ENCODE results near the gene EXOSC2.
"Not testable (repeated sequence)": the region's sequence is repeated elsewhere in the genome, so short reads cannot be mapped to it uniquely, and the experiment has no call there.

The EXOSC2 gene

DNA sequence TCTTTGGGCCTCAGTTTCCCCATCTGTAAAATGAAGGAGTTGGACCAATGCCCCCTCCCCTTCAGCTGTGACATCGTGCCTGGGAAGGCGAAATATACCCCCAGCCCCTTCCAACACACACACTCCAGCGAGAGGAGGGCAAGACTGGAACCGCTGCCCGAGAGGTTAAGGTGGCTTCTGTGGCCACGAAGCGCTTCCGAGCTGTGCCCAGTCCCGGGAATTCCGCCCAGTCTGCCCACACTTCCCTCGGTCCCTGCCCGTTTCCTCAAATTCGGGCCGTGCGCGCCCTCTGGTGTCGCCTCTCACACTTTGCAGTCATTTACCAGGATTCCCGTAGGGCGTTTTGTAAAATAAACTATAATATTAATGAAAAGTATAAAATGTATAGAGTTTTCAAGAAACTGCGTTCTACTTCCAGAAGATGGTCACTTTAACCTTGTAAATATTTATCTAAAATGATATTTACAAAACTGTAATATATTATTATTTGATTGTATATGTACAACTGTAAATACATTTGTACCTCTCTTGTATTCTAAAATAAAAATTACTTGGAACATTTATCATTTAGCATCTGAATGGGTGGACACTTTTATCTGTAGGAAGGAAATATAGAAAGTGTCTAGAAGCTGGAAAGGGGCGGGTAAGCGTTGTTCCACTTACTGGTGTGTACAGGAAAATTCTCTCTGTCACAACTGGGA, 11.0 kb upstream of the EXOSC2 start:
- Histone ChIP-seq H3K36me3 (ENCODE audit: control insufficient read depth, insufficient read depth, low read length) (no peaks in the 10 kb centered on the region), H3K9me3 (ENCODE audit: control insufficient read depth, low read length) (no peaks in the 10 kb centered on the region), H3K27me3 (replicated peaks; ENCODE audit: control insufficient read depth, insufficient read depth, low read length, poor library complexity, severe bottlenecking) (no peaks in the 10 kb centered on the region), H3K4me3 (ENCODE audit: insufficient read depth, low read depth, low read length, poor library complexity, severe bottlenecking) (peak overlapping the region; percentile 82), H3K27ac (ENCODE audit: insufficient read depth, low read length, poor library complexity, severe bottlenecking) (no peak overlapping the region), H3K4me1 (ENCODE audit: control insufficient read depth, insufficient read depth, low read length, poor library complexity, severe bottlenecking) (peaks cover 10% of the 10 kb centered on the region)
- DNase-seq, result peak; percentile 14 to 47 (median 16)

DNA sequence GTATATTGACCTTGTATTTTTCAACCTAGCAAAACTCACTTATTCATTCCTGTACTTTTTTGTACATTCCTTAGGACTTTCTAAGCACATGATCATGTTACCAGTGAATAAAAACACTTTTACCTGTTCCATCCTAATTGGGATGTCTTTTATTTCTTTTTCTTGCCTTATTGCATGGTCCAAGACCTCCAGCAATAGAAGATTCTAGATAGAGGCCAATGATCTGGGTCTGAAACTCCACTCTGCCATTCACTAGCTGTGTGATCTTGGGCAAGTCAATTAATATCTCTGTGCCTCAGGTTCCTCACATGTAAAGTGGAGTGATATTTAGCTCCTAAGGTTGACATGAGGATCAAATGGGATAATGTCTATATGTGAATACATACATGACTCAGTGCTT, 8.5 kb upstream of the EXOSC2 start:
- H3K27me3 ChIP-seq (replicated peaks; ENCODE audit: control insufficient read depth, insufficient read depth, low read length, poor library complexity, severe bottlenecking), result no peaks in the 10 kb centered on the region
- no peaks in the 10 kb centered on the region for H3K36me3 ChIP-seq (ENCODE audit: control insufficient read depth, insufficient read depth, low read length)
- no peak overlapping the region for H3K4me3 ChIP-seq (ENCODE audit: insufficient read depth, low read depth, low read length, poor library complexity, severe bottlenecking)
- DNase-seq, result no peak
- H3K27ac ChIP-seq (ENCODE audit: insufficient read depth, low read length, poor library complexity, severe bottlenecking), result no peak overlapping the region
- H3K4me1 ChIP-seq (ENCODE audit: control insufficient read depth, insufficient read depth, low read length, poor library complexity, severe bottlenecking), result peaks cover 21% of the 10 kb centered on the region
- H3K9me3 ChIP-seq (ENCODE audit: control insufficient read depth, low read length), result no peaks in the 10 kb centered on the region

DNA sequence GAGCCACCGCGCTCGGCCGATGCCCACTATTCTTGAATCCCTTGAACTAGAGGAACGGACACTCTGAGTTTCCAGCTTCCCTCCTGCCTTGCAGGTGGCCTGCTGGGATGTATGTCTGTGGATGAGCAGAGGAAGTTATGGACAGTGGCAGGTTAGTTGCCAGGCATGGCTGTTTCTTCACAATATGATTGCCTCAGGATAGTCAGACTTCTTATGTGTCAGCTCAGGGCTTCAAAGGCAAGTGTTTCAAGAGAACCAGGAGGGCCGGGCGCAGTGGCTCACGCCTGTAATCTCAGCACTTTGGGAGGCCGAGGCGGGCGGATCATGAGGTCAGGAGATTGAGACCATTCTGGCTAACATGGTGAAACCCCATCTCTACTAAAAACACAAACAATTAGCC, 7.6 kb upstream of the EXOSC2 start:
- H3K4me3 ChIP-seq (ENCODE audit: insufficient read depth, low read depth, low read length, poor library complexity, severe bottlenecking); H3K27ac ChIP-seq (ENCODE audit: insufficient read depth, low read length, poor library complexity, severe bottlenecking); DNase-seq; H3K9me3 ChIP-seq (ENCODE audit: control insufficient read depth, low read length); H3K36me3 ChIP-seq (ENCODE audit: control insufficient read depth, insufficient read depth, low read length); H3K27me3 ChIP-seq (replicated peaks; ENCODE audit: control insufficient read depth, insufficient read depth, low read length, poor library complexity, severe bottlenecking): not testable (repeated sequence)
- H3K4me1 ChIP-seq (ENCODE audit: control insufficient read depth, insufficient read depth, low read length, poor library complexity, severe bottlenecking), result peaks cover 17% of the 10 kb centered on the region

DNA sequence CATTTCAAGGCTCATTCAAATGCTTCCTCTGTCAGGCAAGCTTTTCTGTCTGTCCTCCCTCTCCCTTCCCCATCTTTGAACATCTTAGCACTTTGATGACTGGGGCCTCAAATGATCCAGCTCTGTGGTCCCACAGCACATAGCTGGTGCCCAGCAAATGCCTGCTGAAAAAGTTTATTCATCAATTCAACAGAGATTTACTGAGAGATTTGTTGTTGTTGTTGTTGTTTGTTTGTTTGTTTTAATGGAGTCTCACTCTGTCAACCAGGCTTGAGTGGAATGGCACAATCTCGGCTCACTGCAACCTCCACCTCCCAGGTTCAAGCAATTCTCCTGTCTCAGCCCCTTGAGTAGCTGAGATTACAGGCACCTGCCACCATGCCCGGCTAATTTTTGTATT, 6.0 kb upstream of the EXOSC2 start:
- H3K4me1 ChIP-seq (ENCODE audit: control insufficient read depth, insufficient read depth, low read length, poor library complexity, severe bottlenecking), result peaks cover 13% of the 10 kb centered on the region
- no peaks in the 10 kb centered on the region for H3K27me3 ChIP-seq (replicated peaks; ENCODE audit: control insufficient read depth, insufficient read depth, low read length, poor library complexity, severe bottlenecking)
- no peak overlapping the region for H3K4me3 ChIP-seq (ENCODE audit: insufficient read depth, low read depth, low read length, poor library complexity, severe bottlenecking)
- no peak overlapping the region for H3K27ac ChIP-seq (ENCODE audit: insufficient read depth, low read length, poor library complexity, severe bottlenecking)
- H3K9me3 ChIP-seq (ENCODE audit: control insufficient read depth, low read length), result no peaks in the 10 kb centered on the region
- H3K36me3 ChIP-seq (ENCODE audit: control insufficient read depth, insufficient read depth, low read length), result no peaks in the 10 kb centered on the region
- no peak for DNase-seq

DNA sequence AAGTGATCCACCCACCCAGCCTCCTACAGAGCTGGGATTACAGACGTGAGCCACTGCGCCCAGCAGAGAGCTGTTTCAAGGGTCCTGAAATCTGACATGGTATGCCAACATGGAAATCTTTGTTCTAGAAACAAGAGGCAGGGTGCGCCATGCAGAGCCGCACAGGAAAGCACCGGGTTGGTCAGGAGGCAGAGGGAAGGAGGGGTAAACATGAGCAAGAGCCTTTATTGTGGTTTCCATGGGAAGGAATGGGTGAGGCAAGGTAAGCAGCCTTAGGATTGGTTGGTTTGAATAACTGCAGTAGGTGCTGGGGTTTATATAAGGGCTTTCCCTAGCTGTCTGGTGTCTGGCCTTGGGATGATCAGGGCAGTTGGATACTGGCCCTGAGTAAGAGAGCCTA, 5.5 kb upstream of the EXOSC2 start:
- H3K27me3 ChIP-seq (replicated peaks; ENCODE audit: control insufficient read depth, insufficient read depth, low read length, poor library complexity, severe bottlenecking), result no peaks in the 10 kb centered on the region
- no peak for DNase-seq
- no peaks in the 10 kb centered on the region for H3K36me3 ChIP-seq (ENCODE audit: control insufficient read depth, insufficient read depth, low read length)
- H3K4me1 ChIP-seq (ENCODE audit: control insufficient read depth, insufficient read depth, low read length, poor library complexity, severe bottlenecking), result peaks cover 13% of the 10 kb centered on the region
- H3K9me3 ChIP-seq (ENCODE audit: control insufficient read depth, low read length), result no peaks in the 10 kb centered on the region
- H3K4me3 ChIP-seq (ENCODE audit: insufficient read depth, low read depth, low read length, poor library complexity, severe bottlenecking), result no peak overlapping the region
- H3K27ac ChIP-seq (ENCODE audit: insufficient read depth, low read length, poor library complexity, severe bottlenecking), result no peak overlapping the region

DNA sequence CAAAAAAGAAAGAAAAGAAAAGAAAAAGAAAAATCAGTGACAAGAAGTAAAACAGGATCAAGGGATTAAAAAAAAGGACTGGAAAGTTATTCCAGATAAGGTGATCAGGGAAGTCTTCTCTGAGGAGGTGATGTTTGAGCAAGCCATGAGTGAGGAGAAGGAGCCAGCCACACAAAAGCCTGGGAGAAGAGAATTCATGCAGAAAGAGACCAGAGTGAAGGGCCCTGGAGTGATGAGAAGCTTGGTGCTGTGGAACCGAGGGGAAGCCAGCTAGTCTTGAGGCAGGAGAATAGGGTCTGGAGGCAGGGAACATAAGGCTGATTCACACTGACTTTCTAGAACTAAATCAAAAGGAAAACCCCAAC, 4.0 kb upstream of the EXOSC2 start:
- Histone ChIP-seq H3K36me3 (ENCODE audit: control insufficient read depth, insufficient read depth, low read length) (no peaks in the 10 kb centered on the region), H3K27ac (ENCODE audit: insufficient read depth, low read length, poor library complexity, severe bottlenecking) (no peak overlapping the region), H3K27me3 (replicated peaks; ENCODE audit: control insufficient read depth, insufficient read depth, low read length, poor library complexity, severe bottlenecking) (no peaks in the 10 kb centered on the region), H3K9me3 (ENCODE audit: control insufficient read depth, low read length) (no peaks in the 10 kb centered on the region), H3K4me3 (ENCODE audit: insufficient read depth, low read depth, low read length, poor library complexity, severe bottlenecking) (no peak overlapping the region), H3K4me1 (ENCODE audit: control insufficient read depth, insufficient read depth, low read length, poor library complexity, severe bottlenecking) (peaks cover 17% of the 10 kb centered on the region)
- no peak for DNase-seq

DNA sequence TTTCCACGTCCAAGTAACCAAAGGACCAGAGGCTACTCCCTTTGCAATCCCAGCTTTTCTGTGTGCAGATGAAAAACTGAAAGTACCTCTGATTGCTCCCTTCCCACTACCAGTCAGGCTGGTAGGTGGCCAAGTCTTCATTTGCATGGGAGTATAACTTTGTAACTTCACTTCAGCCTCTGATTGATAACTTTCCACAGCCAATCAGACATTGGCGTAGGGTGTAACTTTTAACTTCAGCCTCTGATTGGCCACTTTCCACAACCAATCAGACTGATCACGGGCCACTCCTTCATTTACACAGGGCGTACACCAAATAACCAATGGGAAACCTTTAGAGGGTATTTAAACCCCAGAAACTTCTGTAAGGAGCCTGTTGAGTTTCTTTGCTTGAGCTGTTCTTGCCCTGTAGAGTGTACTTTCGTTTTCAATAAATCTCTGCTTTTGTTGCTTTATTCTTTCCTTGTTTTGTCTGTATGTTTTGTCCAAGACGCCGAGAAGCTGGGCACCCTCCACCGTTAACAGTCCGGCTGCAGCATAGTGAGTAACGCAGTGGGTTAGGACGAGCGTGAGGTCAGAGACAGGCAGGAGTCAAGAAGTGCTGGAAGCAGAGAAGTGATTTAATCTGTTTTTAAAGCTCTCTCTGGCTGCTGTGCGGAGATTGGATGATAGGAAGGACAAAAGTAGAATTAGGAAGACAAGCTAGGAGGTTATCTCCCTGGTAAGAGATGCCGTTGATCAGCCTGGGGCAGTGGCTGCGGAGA, 3.5 kb upstream of the EXOSC2 start:
- Histone ChIP-seq H3K27ac (ENCODE audit: insufficient read depth, low read length, poor library complexity, severe bottlenecking) (no peak overlapping the region), H3K4me3 (ENCODE audit: insufficient read depth, low read depth, low read length, poor library complexity, severe bottlenecking) (no peak overlapping the region), H3K4me1 (ENCODE audit: control insufficient read depth, insufficient read depth, low read length, poor library complexity, severe bottlenecking) (peaks cover 22% of the 10 kb centered on the region), H3K27me3 (replicated peaks; ENCODE audit: control insufficient read depth, insufficient read depth, low read length, poor library complexity, severe bottlenecking) (no peaks in the 10 kb centered on the region), H3K9me3 (ENCODE audit: control insufficient read depth, low read length) (no peaks in the 10 kb centered on the region), H3K36me3 (ENCODE audit: control insufficient read depth, insufficient read depth, low read length) (no peaks in the 10 kb centered on the region)
- no peak for DNase-seq

DNA sequence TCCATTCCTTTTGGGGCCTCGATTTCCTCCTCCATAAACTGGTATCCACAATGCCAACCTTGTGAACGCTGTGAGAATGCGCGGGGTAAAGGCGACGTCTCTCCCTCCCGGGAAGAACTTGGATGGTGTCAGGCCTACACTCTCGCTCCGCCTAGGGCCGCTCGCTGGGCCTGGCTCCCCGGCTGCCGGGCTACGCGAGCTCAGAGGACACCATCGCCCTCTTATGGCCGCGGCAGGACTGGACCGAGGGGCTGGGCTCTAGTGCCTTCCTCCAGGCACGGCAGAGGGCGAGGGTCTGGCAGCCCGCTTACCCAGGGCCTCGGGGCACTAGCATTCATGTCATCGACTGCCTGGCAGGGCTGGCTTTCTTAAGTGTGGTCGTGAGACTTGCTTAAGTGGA, 1.3 kb upstream of the EXOSC2 start:
- Histone ChIP-seq H3K27me3 (replicated peaks; ENCODE audit: control insufficient read depth, insufficient read depth, low read length, poor library complexity, severe bottlenecking) (no peaks in the 10 kb centered on the region), H3K36me3 (ENCODE audit: control insufficient read depth, insufficient read depth, low read length) (peaks cover 15% of the 10 kb centered on the region), H3K4me1 (ENCODE audit: control insufficient read depth, insufficient read depth, low read length, poor library complexity, severe bottlenecking) (peaks cover 25% of the 10 kb centered on the region), H3K9me3 (ENCODE audit: control insufficient read depth, low read length) (no peaks in the 10 kb centered on the region), H3K27ac (ENCODE audit: insufficient read depth, low read length, poor library complexity, severe bottlenecking) (no peak overlapping the region), H3K4me3 (ENCODE audit: insufficient read depth, low read depth, low read length, poor library complexity, severe bottlenecking) (no peak overlapping the region)
- no peak for DNase-seq

DNA sequence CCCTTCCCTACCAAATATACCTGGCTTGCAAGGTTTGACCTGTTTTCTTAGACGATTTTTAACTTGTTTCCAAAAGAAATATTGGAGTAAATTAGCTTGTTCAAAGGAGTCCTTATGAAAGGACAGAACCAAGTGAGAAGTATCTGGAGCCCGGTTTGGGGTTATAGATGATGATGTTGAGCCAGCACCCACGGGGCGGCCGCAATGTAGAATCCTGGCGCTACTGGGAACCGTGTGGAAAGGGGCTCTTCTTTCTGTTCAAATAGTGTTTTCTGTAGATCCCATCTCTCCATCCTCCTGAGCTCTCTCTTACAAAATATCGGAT, 517 bp upstream of the EXOSC2 start:
- H3K9me3 ChIP-seq (ENCODE audit: control insufficient read depth, low read length), result no peaks in the 10 kb centered on the region
- H3K4me3 ChIP-seq (ENCODE audit: insufficient read depth, low read depth, low read length, poor library complexity, severe bottlenecking), result peak overlapping the region; percentile 80
- H3K27ac ChIP-seq (ENCODE audit: insufficient read depth, low read length, poor library complexity, severe bottlenecking), result peak overlapping the region; percentile 45
- peaks cover 20% of the 10 kb centered on the region for H3K36me3 ChIP-seq (ENCODE audit: control insufficient read depth, insufficient read depth, low read length)
- no peaks in the 10 kb centered on the region for H3K27me3 ChIP-seq (replicated peaks; ENCODE audit: control insufficient read depth, insufficient read depth, low read length, poor library complexity, severe bottlenecking)
- DNase-seq, result no peak
- peaks cover 18% of the 10 kb centered on the region for H3K4me1 ChIP-seq (ENCODE audit: control insufficient read depth, insufficient read depth, low read length, poor library complexity, severe bottlenecking)

DNA sequence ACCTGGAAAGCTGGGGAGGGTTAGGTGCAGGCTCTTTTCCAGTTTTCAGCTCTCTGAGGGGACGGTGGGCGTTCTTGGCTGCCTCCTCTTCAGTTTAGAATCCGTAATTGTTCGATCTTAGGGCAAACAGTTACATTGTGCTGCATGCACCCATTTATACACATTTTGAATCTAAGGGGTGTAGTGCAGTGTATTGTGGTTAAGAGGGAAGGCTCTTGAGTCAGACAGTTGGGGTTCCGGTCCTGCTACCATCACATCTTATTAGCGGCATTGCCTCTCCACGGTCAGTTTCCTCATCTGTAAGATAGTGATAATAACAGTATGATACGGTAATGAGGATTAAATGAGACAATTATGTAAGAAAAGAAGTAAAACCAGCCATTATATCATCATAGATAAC, 625 bp downstream of the EXOSC2 start:
- Histone ChIP-seq H3K4me3 (ENCODE audit: insufficient read depth, low read depth, low read length, poor library complexity, severe bottlenecking) (peak overlapping the region; percentile 80), H3K4me1 (ENCODE audit: control insufficient read depth, insufficient read depth, low read length, poor library complexity, severe bottlenecking) (peaks cover 12% of the 10 kb centered on the region), H3K36me3 (ENCODE audit: control insufficient read depth, insufficient read depth, low read length) (peaks cover 31% of the 10 kb centered on the region), H3K27me3 (replicated peaks; ENCODE audit: control insufficient read depth, insufficient read depth, low read length, poor library complexity, severe bottlenecking) (no peaks in the 10 kb centered on the region), H3K27ac (ENCODE audit: insufficient read depth, low read length, poor library complexity, severe bottlenecking) (peak overlapping the region; percentile 66), H3K9me3 (ENCODE audit: control insufficient read depth, low read length) (no peaks in the 10 kb centered on the region)
- no peak for DNase-seq
